ENCODE data around the gene PALD1.

The PALD1 gene

GRCh38 chr10:70518695-70519094 is 40.1 kb downstream of the PALD1 start:
- TF ChIP-seq TEAD4 (IDR thresholded peaks at IDR 0.05) (no peak), TAF1 (IDR thresholded peaks at IDR 0.05; ENCODE audit: low read depth) (no peak), REST (IDR thresholded peaks at IDR 0.05; ENCODE audit: low read depth) (no peak), EGR1 (IDR thresholded peaks at IDR 0.05) (no peak), USF1 (IDR thresholded peaks at IDR 0.05) (no peak), RAD21 (IDR thresholded peaks at IDR 0.05; ENCODE audit: low read depth) (no peak), NFIC (IDR thresholded peaks at IDR 0.05) (no peak), CREB1 (IDR thresholded peaks at IDR 0.05; ENCODE audit: low read depth) (no peak), TCF12 (IDR thresholded peaks at IDR 0.05; ENCODE audit: low read depth) (no peak), FOXM1 (IDR thresholded peaks at IDR 0.05; ENCODE audit: borderline replicate concordance, low read depth) (no peak)

- TF ChIP-seq CREB1 (IDR thresholded peaks at IDR 0.05; ENCODE audit: low read depth) (no peak), ZBTB7A (IDR thresholded peaks at IDR 0.05; ENCODE audit: low read depth) (no peak), CEBPB (IDR thresholded peaks at IDR 0.05) (no peak), REST (IDR thresholded peaks at IDR 0.05; ENCODE audit: low read depth) (no peak), USF1 (IDR thresholded peaks at IDR 0.05) (no peak), TAF1 (IDR thresholded peaks at IDR 0.05; ENCODE audit: low read depth) (no peak), FOXM1 (IDR thresholded peaks at IDR 0.05; ENCODE audit: borderline replicate concordance, low read depth) (no peak), NFIC (IDR thresholded peaks at IDR 0.05) (no peak), RAD21 (IDR thresholded peaks at IDR 0.05; ENCODE audit: low read depth) (no peak), TCF12 (IDR thresholded peaks at IDR 0.05; ENCODE audit: low read depth) (no peak), EP300 (IDR thresholded peaks at IDR 0.05; ENCODE audit: borderline replicate concordance) (no peak), YY1 (IDR thresholded peaks at IDR 0.05; ENCODE audit: low read depth) (no peak), EGR1 (IDR thresholded peaks at IDR 0.05) (no peak), TEAD4 (IDR thresholded peaks at IDR 0.05) (no peak)
- TF ChIP-seq, protein P1, sequence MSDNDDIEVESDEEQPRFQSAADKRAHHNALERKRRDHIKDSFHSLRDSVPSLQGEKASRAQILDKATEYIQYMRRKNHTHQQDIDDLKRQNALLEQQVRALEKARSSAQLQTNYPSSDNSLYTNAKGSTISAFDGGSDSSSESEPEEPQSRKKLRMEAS (IDR thresholded peaks at IDR 0.05), result no peak
These were observed 44.5 kb downstream of the PALD1 start for GRCh38 chr10:70523057-70523456.

DNA sequence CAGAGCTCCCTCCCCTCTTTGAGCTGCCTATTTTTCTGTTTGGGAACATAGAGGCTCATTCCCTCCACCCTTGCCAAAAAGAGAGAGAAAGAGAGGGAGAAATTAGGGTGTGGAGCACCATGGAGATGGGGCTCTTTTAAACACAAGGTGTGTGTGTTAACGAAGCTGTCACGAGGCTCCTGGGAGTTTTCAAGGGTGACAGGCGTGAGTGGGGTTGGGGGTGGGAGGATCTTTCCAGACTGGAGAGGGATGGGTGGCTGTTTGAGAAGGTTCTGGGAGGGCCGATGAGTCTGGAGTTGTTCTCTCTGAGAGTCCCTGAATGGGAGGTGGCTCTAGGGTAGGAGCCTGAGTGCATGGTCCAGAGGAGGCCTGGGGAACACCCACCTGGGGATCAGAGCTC is 45.0 kb downstream of the PALD1 start:
- TF ChIP-seq, protein P1 (IDR thresholded peaks at IDR 0.05), result no peak
- TF ChIP-seq USF1 (IDR thresholded peaks at IDR 0.05) (no peak), TAF1 (IDR thresholded peaks at IDR 0.05; ENCODE audit: low read depth) (no peak), RAD21 (IDR thresholded peaks at IDR 0.05; ENCODE audit: low read depth) (no peak), YY1 (IDR thresholded peaks at IDR 0.05; ENCODE audit: low read depth) (no peak), TCF12 (IDR thresholded peaks at IDR 0.05; ENCODE audit: low read depth) (no peak), CEBPB (IDR thresholded peaks at IDR 0.05) (no peak), TEAD4 (IDR thresholded peaks at IDR 0.05) (no peak), REST (IDR thresholded peaks at IDR 0.05; ENCODE audit: low read depth) (no peak), CREB1 (IDR thresholded peaks at IDR 0.05; ENCODE audit: low read depth) (no peak), FOXM1 (IDR thresholded peaks at IDR 0.05; ENCODE audit: borderline replicate concordance, low read depth) (no peak)

DNA sequence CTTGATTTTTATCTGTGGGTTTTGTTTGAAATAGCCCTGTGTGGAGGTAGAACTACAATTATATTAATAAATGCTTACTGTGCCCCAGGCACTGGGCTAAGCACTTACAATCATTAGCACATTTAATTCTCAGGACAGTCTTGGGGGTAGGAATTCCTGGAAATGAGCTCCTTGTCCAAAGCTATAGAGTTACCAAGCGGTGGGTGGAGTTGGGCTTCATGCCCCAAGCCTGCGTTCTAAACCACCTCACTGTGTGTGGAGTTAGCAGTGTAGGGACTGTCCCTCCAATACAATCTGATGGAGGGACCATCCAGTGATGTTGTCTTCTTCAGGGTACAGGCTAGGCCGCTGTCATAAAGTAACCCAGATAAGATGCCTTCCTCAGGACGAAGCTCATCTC is 49.7 kb downstream of the PALD1 start:
- TF ChIP-seq USF1 (IDR thresholded peaks at IDR 0.05) (no peak), CEBPB (IDR thresholded peaks at IDR 0.05) (no peak), RAD21 (IDR thresholded peaks at IDR 0.05; ENCODE audit: low read depth) (no peak), EP300 (IDR thresholded peaks at IDR 0.05; ENCODE audit: borderline replicate concordance) (no peak), TAF1 (IDR thresholded peaks at IDR 0.05; ENCODE audit: low read depth) (no peak), TEAD4 (IDR thresholded peaks at IDR 0.05) (no peak), ZBTB7A (IDR thresholded peaks at IDR 0.05; ENCODE audit: low read depth) (no peak), NFIC (IDR thresholded peaks at IDR 0.05) (no peak), FOXM1 (IDR thresholded peaks at IDR 0.05; ENCODE audit: borderline replicate concordance, low read depth) (no peak), CREB1 (IDR thresholded peaks at IDR 0.05; ENCODE audit: low read depth) (no peak), EGR1 (IDR thresholded peaks at IDR 0.05) (no peak), REST (IDR thresholded peaks at IDR 0.05; ENCODE audit: low read depth) (no peak)
- TF ChIP-seq, protein P1 (IDR thresholded peaks at IDR 0.05), result no peak

Data from Ishikawa (cell line).